Gastroesophageal sphincter (tissue), 4 donors: ENCODE data around the gene VAV3. TPM values are rescaled to one million over a fixed set of nuclear protein-coding genes. Genes with fewer than 3 reads are reported as not detected.
A peak's percentile ranks its signal among the peaks of the same experiment; 100 is the strongest.

Source experiments
- ATAC-seq: fragments of 150-250 bp; one replicate; pipeline ENCODE4 v1.9.1; 2016; ENCODE audit warnings: mild to moderate bottlenecking, moderate library complexity
- H3K27ac ChIP-seq, 4 donors: fragments of 200-600 bp; sonication (generic) in 3 of 4; 1 replicate in 3 of 4; 2 replicates in 1 of 4; pipeline ENCODE4 v1.5.1; 2016 to 2019
- H3K27me3 ChIP-seq: fragments of 200-600 bp; sonication (generic); one replicate; pipeline ENCODE4 v1.5.1; 2019
- H3K36me3 ChIP-seq, 2 donors: fragments of 200-600 bp; sonication (generic); one replicate each; pipeline ENCODE4 v1.5.1; 2019; ENCODE audit warnings: control low read depth in 1 of 2
- H3K4me1 ChIP-seq, 3 donors: fragments of 200-600 bp; sonication (generic); 1 replicate in 2 of 3; 2 replicates in 1 of 3; pipeline ENCODE4 v1.5.1; 2016 to 2019; ENCODE audit warnings: control low read depth in 2 of 3
- H3K4me3 ChIP-seq, 2 donors: fragments of 200-600 bp; sonication (generic); one replicate each; pipeline ENCODE4 v1.5.1; 2019; ENCODE audit warnings: mild to moderate bottlenecking in 1 of 2, moderate library complexity in 1 of 2
- H3K9me3 ChIP-seq, 3 donors: fragments of 200-600 bp; sonication (generic); one replicate each; pipeline ENCODE4 v1.5.1; 2017 to 2019; ENCODE audit warnings: control low read depth in 2 of 3
- CTCF ChIP-seq, 4 experiments: fragments of 200-600 bp in 2 of 4; fragments of 450-650 bp in 2 of 4; sonication (generic) in 1 of 4; IDR thresholded peaks; one replicate each; pipeline ENCODE4 v1.5.1; 2017 to 2019; ENCODE audit warnings: antibody characterized with exemption in 4 of 4, mild to moderate bottlenecking in 2 of 4, moderate library complexity in 2 of 4
- EP300 ChIP-seq: sonication (generic); formaldehyde crosslinking; IDR thresholded peaks from one replicate; pipeline ENCODE4 v1.6.1; 2017; ENCODE audit warnings: antibody characterized with exemption, mild to moderate bottlenecking
- POLR2A ChIP-seq, 2 donors: fragments of 450-650 bp; IDR thresholded peaks; one replicate each; pipeline ENCODE4 v1.6.1; 2017; ENCODE audit warnings: antibody characterized with exemption in 2 of 2, mild to moderate bottlenecking in 2 of 2, moderate library complexity in 1 of 2
- POLR2AphosphoS5 ChIP-seq: sonication (generic); formaldehyde crosslinking; IDR thresholded peaks from one replicate; pipeline ENCODE4 v1.6.1; 2017; ENCODE audit warnings: antibody characterized with exemption
- WGBS, 2 donors: methylation state at CpG; one replicate each; pipeline ENCODE4 v1.1.5; 2018; ENCODE audit warnings: low coverage in 1 of 2; 5-methylcytosine and 5-hydroxymethylcytosine counted together
- total RNA-seq, 4 donors: library from RNA; depleted of rRNA; stranded (reverse); fragments of >200 nt; gene quantifications; one replicate each; pipeline ENCODE4 v1.1.0, GENCODE V29; 2016

The VAV3 gene
- total RNA-seq, 4 donors from 2014 or later = 1.3 to 4.7 (median 2.9) TPM

DNA sequence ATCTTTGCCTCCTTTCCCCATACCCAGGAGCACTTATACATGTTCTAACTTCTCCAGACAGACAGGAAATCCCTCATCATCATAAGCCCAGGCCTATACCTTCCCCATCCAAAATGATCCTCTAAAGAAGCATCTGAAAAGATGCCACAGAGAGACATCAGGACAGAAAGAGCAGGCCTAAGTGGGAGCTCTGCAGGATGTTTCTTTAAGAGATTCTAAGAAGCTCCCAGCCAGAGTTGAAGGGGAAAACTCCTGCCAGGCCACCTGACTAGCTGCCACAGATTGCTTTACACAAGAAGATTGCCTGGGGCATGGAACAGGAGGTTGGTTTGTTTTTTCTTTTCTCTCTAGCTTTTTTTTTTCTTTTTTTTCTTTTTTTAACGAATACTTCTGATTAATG is 275.8 kb downstream of the VAV3 start:
- Histone ChIP-seq H3K27me3 (no peaks in the 10 kb centered on the region), H3K4me3 (no peak overlapping the region), H3K27ac (peak overlapping the region in 3 of 4 donors; percentile 46 to 61 (median 55)), H3K9me3 (no peaks in the 10 kb centered on the region), H3K4me1 (peaks cover 0 to 40% (median 0%) of the 10 kb centered on the region in 3 donors), H3K36me3 (no peaks in the 10 kb centered on the region)
- ATAC-seq = no peak
- TF ChIP-seq POLR2AphosphoS5 = no peak
- no peak for TF ChIP-seq POLR2A (IDR thresholded peaks at IDR 0.05)
- TF ChIP-seq CTCF (IDR thresholded peaks at IDR 0.05) = no peak
- TF ChIP-seq EP300 = no peak
- 0 to 45% methylated on average over 1 of the region's 1 CpG for WGBS, 2 donors

GRCh38 chr1:107687849-107688753 is 276.9 kb downstream of the VAV3 start:
- Histone ChIP-seq H3K4me1 (peaks cover 0 to 37% (median 0%) of the 10 kb centered on the region in 3 donors), H3K36me3 (no peaks in the 10 kb centered on the region), H3K4me3 (no peak overlapping the region), H3K9me3 (no peaks in the 10 kb centered on the region), H3K27ac (peak overlapping the region in 2 of 4 donors; percentile 46 to 61), H3K27me3 (no peaks in the 10 kb centered on the region)
- no peak for ATAC-seq
- TF ChIP-seq CTCF (IDR thresholded peaks at IDR 0.05) = no peak
- no peak for TF ChIP-seq EP300
- TF ChIP-seq POLR2AphosphoS5 = no peak
- no peak for TF ChIP-seq POLR2A (IDR thresholded peaks at IDR 0.05)
- 88% methylated on average over 9 of the region's 9 CpGs for WGBS, 2 donors

- no peaks in the 10 kb centered on the region for H3K27me3 ChIP-seq
- no peak overlapping the region for H3K27ac ChIP-seq
- H3K4me1 ChIP-seq = peaks cover 0 to 24% (median 0%) of the 10 kb centered on the region in 3 donors
- no peak for TF ChIP-seq EP300
- no peak for TF ChIP-seq POLR2A (IDR thresholded peaks at IDR 0.05)
- no peak for TF ChIP-seq POLR2AphosphoS5
- TF ChIP-seq CTCF (IDR thresholded peaks at IDR 0.05) = no peak
- 84 to 86% methylated on average over 2 of the region's 2 CpGs for WGBS, 2 donors
- no peak for ATAC-seq
- no peaks in the 10 kb centered on the region for H3K36me3 ChIP-seq
- H3K9me3 ChIP-seq = no peaks in the 10 kb centered on the region
- no peak overlapping the region for H3K4me3 ChIP-seq
Measured at GRCh38 chr1:107683683-107684082, 281.3 kb downstream of the VAV3 start.

DNA sequence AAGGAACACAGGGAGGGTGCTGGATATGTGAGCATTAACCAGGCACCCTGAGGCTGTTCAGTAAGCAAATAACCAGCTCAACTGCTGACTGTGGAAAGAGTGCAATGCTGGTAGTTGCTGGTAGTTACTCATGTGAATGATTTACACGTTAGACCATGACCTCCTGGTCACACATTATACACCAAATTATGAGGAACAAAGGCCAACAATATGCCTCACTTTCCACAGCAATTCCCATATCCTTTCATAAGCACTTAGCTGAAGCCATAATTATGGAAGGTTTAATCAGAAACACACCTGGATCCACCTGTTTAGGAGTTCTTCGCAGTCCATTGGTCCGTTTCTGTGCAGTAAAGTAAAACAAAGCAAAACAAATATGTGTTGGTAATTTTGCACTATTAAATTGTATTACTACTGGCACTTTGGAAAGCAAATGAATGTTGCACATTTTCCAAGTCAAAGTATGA is 281.8 kb downstream of the VAV3 start:
- no peak for TF ChIP-seq EP300
- no peak for TF ChIP-seq POLR2A (IDR thresholded peaks at IDR 0.05)
- TF ChIP-seq POLR2AphosphoS5 = no peak
- TF ChIP-seq CTCF (IDR thresholded peaks at IDR 0.05) = no peak
- Histone ChIP-seq H3K27me3 (no peaks in the 10 kb centered on the region), H3K9me3 (no peaks in the 10 kb centered on the region), H3K27ac (peak overlapping the region in 1 of 4 donors; percentile 21), H3K36me3 (no peaks in the 10 kb centered on the region), H3K4me3 (no peak overlapping the region), H3K4me1 (peaks cover 0 to 23% (median 0%) of the 10 kb centered on the region in 3 donors)
- 63 to 83% methylated on average over 3 of the region's 3 CpGs for WGBS, 2 donors
- no peak for ATAC-seq
